SU-DHL-6 (cell line): Measurements from ENCODE around the gene ARMC9.

Experiments used
- CTCF ChIP-seq: fragments of 200-600 bp; sonication (generic); IDR thresholded peaks from one replicate; pipeline ENCODE4 v1.5.1; 2017; ENCODE audit warnings: antibody characterized with exemption, mild to moderate bottlenecking, low read length, moderate library complexity; ENCODE audit not compliant: insufficient read depth, poor library complexity, severe bottlenecking
- EZH2phosphoT487 ChIP-seq: fragments of 200-600 bp; sonication (generic), shearing (Covaris generic); conservative IDR thresholded peaks from 2 replicates; pipeline ENCODE4 v1.6.1; 2018; ENCODE audit warnings: mild to moderate bottlenecking, antibody characterized with exemption, low read length, moderate library complexity, mixed read lengths

GRCh38 chr2:231300722-231301076 is 102.3 kb downstream of the ARMC9 start:
- no peak for TF ChIP-seq CTCF
- TF ChIP-seq EZH2phosphoT487: no peak
